Measurements from ENCODE around the gene FKBP11. TPM values are rescaled to one million over a fixed set of nuclear protein-coding genes. Genes with fewer than 3 reads are reported as not detected.

FKBP11 gene
- total RNA-seq, 4 donors from 2014 or later, result 3.0 to 6.8 (median 5.3) TPM

- TF ChIP-seq CTCF (IDR thresholded peaks at IDR 0.05; ENCODE audit: low read depth), result no peak
Observed at GRCh38 chr12:48883305-48884161, 41.8 kb downstream of the FKBP11 start.

GRCh38 chr12:48882972-48883304 is 42.4 kb downstream of the FKBP11 start:
- TF ChIP-seq CTCF (IDR thresholded peaks at IDR 0.05; ENCODE audit: low read depth), result no peak

- no peak for TF ChIP-seq CTCF (IDR thresholded peaks at IDR 0.05; ENCODE audit: low read depth)
Observed at GRCh38 chr12:48882315-48882687, 43.0 kb downstream of the FKBP11 start.

- no peak for TF ChIP-seq CTCF (IDR thresholded peaks at IDR 0.05; ENCODE audit: low read depth)
Observed at GRCh38 chr12:48881686-48882314, 43.5 kb downstream of the FKBP11 start.

GRCh38 chr12:48880647-48881046 is 44.6 kb downstream of the FKBP11 start:
- no peak for TF ChIP-seq CTCF (IDR thresholded peaks at IDR 0.05; ENCODE audit: low read depth)

GRCh38 chr12:48878548-48878947 is 46.7 kb downstream of the FKBP11 start:
- TF ChIP-seq CTCF (IDR thresholded peaks at IDR 0.05; ENCODE audit: low read depth), result no peak

GRCh38 chr12:48875944-48876515 is 49.3 kb downstream of the FKBP11 start:
- no peak for TF ChIP-seq CTCF (IDR thresholded peaks at IDR 0.05; ENCODE audit: low read depth)

Measured in subcutaneous adipose tissue (tissue), 4 donors.